ENCODE results near the gene GTF2IRD1. TPM values are rescaled to one million over a fixed set of nuclear protein-coding genes. Genes with fewer than 3 reads are reported as not detected.
A peak's percentile ranks its signal among the peaks of the same experiment; 100 is the strongest.

Gene GTF2IRD1
- total and polyA plus RNA-seq, 2 of the 13 experiments (the other 11 are each of a cell fraction or from before 2014, with no cell fraction given): 16.5 to 26.7 TPM

DNA sequence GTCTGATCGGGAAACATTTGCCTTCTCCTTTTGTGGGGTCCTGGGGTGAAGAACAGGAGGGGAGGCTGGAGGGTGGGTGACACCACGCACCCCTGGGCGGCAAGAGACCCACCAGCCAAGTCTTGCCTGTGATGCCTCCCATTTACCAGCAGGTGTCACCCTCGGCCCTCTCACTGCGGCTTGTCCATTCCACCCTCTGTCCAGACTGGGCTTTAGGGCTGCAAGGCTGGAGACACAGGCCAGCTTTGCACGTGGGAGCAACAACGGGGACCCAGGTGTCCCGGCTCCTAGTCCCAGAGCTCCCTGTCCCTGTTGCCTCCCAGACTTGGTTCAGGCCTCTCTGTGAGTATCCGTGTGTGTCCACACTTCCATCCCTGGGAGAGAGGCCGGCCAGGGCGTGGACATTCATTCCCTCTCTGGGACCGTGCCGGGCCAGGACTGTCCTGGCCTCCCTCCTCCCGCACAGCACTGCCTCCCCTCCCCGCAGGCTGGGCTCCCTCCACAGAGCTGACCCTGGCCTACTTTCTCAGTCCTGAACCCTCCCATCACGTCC lies 36.2 kb upstream of the GTF2IRD1 start (continued):
- TF ChIP-seq BCL6 (CRISPR knock-in tag; IDR thresholded peaks at IDR 0.05) (no peak), ZNF12 (CRISPR knock-in tag; IDR thresholded peaks at IDR 0.05) (no peak), ZNF24 (IDR thresholded peaks at IDR 0.05) (no peak), DPF2 (CRISPR knock-in tag; IDR thresholded peaks at IDR 0.05; ENCODE audit: borderline replicate concordance, low read depth) (no peak), SNAPC2 (CRISPR knock-in tag; IDR thresholded peaks at IDR 0.05) (no peak), SAFB2 (CRISPR knock-in tag; IDR thresholded peaks at IDR 0.05; ENCODE audit: borderline replicate concordance, low read depth) (no peak), CCDC6 (CRISPR knock-in tag; IDR thresholded peaks at IDR 0.05) (no peak), MEF2D (CRISPR knock-in tag; IDR thresholded peaks at IDR 0.05) (no peak), ZSCAN31 (CRISPR knock-in tag; IDR thresholded peaks at IDR 0.05; ENCODE audit: low read depth) (no peak), KDM2A (CRISPR knock-in tag; IDR thresholded peaks at IDR 0.05; ENCODE audit: borderline replicate concordance, low read depth) (peak; percentile 54; the same call in 1 of the 2 replicates), MTF1 (CRISPR knock-in tag; IDR thresholded peaks at IDR 0.05) (no peak), MEIS1 (CRISPR knock-in tag; IDR thresholded peaks at IDR 0.05; ENCODE audit: borderline replicate concordance) (no peak; the same call in 1 of the 2 replicates), GATAD1 (CRISPR knock-in tag; IDR thresholded peaks at IDR 0.05) (no peak), MED13 (CRISPR knock-in tag; IDR thresholded peaks at IDR 0.05) (no peak), THYN1 (CRISPR knock-in tag; IDR thresholded peaks at IDR 0.05; ENCODE audit: borderline replicate concordance, low read depth) (no peak), NFIC (IDR thresholded peaks at IDR 0.05; ENCODE audit: low read length) (no peak), ZNF251 (CRISPR knock-in tag; IDR thresholded peaks at IDR 0.05) (no peak), ZNF547 (CRISPR knock-in tag; IDR thresholded peaks at IDR 0.05) (no peak), ZNF577 (CRISPR knock-in tag; IDR thresholded peaks at IDR 0.05; ENCODE audit: borderline replicate concordance, low read depth) (no peak), ARHGAP35 (CRISPR knock-in tag; IDR thresholded peaks at IDR 0.05; ENCODE audit: borderline replicate concordance) (no peak), ZNF598 (CRISPR knock-in tag; IDR thresholded peaks at IDR 0.05; ENCODE audit: borderline replicate concordance) (no peak), ZNF446 (CRISPR knock-in tag; IDR thresholded peaks at IDR 0.05) (no peak)
- TF ChIP-seq, protein P1, sequence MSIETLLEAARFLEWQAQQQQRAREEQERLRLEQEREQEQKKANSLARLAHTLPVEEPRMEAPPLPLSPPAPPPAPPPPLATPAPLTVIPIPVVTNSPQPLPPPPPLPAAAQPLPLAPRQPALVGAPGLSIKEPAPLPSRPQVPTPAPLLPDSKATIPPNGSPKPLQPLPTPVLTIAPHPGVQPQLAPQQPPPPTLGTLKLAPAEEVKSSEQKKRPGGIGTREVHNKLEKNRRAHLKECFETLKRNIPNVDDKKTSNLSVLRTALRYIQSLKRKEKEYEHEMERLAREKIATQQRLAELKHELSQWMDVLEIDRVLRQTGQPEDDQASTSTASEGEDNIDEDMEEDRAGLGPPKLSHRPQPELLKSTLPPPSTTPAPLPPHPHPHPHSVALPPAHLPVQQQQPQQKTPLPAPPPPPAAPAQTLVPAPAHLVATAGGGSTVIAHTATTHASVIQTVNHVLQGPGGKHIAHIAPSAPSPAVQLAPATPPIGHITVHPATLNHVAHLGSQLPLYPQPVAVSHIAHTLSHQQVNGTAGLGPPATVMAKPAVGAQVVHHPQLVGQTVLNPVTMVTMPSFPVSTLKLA (IDR thresholded peaks at IDR 0.05): no peak
- TF ChIP-seq, protein P2, sequence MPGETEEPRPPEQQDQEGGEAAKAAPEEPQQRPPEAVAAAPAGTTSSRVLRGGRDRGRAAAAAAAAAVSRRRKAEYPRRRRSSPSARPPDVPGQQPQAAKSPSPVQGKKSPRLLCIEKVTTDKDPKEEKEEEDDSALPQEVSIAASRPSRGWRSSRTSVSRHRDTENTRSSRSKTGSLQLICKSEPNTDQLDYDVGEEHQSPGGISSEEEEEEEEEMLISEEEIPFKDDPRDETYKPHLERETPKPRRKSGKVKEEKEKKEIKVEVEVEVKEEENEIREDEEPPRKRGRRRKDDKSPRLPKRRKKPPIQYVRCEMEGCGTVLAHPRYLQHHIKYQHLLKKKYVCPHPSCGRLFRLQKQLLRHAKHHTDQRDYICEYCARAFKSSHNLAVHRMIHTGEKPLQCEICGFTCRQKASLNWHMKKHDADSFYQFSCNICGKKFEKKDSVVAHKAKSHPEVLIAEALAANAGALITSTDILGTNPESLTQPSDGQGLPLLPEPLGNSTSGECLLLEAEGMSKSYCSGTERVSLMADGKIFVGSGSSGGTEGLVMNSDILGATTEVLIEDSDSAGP (CRISPR knock-in tag; IDR thresholded peaks at IDR 0.05; ENCODE audit: borderline replicate concordance): peak; percentile 59; the same call in 1 of the 2 replicates
- TF ChIP-seq, protein P3, sequence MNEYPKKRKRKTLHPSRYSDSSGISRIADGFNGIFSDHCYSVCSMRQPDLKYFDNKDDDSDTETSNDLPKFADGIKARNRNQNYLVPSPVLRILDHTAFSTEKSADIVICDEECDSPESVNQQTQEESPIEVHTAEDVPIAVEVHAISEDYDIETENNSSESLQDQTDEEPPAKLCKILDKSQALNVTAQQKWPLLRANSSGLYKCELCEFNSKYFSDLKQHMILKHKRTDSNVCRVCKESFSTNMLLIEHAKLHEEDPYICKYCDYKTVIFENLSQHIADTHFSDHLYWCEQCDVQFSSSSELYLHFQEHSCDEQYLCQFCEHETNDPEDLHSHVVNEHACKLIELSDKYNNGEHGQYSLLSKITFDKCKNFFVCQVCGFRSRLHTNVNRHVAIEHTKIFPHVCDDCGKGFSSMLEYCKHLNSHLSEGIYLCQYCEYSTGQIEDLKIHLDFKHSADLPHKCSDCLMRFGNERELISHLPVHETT (CRISPR knock-in tag; conservative IDR thresholded peaks at IDR 0.05): no peak
- TF ChIP-seq, protein P4, sequence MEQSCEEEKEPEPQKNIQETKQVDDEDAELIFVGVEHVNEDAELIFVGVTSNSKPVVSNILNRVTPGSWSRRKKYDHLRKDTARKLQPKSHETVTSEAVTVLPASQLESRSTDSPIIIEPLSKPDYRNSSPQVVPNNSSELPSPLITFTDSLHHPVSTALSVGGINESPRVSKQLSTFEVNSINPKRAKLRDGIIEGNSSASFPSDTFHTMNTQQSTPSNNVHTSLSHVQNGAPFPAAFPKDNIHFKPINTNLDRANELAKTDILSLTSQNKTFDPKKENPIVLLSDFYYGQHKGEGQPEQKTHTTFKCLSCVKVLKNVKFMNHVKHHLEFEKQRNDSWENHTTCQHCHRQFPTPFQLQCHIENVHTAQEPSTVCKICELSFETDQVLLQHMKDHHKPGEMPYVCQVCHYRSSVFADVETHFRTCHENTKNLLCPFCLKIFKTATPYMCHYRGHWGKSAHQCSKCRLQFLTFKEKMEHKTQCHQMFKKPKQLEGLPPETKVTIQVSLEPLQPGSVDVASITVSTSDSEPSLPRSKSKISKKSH (CRISPR knock-in tag; IDR thresholded peaks at IDR 0.05; ENCODE audit: borderline replicate concordance): peak; percentile 71; the same call in 1 of the 2 replicates
